Large intestine (tissue), 12 donors: ENCODE data around the gene ZNF765. TPM values are rescaled to one million over a fixed set of nuclear protein-coding genes. Genes with fewer than 3 reads are reported as not detected.
"Not testable (repeated sequence)": the region's sequence is repeated elsewhere in the genome, so short reads cannot be mapped to it uniquely, and the experiment has no call there.

ENCODE experiments used
- DNase-seq, 2 donors: peaks; one replicate each; pipeline versions ENCODE4 v3.0.0 to v3.0.0-alpha.2; 2013
- H3K27ac ChIP-seq: one replicate; pipeline ENCODE4 v1.5.1; 2013; ENCODE audit warnings: low read length
- H3K27me3 ChIP-seq: 2 replicates; pipeline ENCODE4 v1.6.1; 2013; ENCODE audit warnings: low read length; ENCODE audit not compliant: control insufficient read depth, insufficient read depth
- H3K36me3 ChIP-seq: 2 replicates; pipeline ENCODE4 v1.6.1; 2013; ENCODE audit warnings: low read length; ENCODE audit not compliant: control insufficient read depth, insufficient read depth
- H3K4me1 ChIP-seq: one replicate; pipeline ENCODE4 v1.6.1; 2013; ENCODE audit warnings: low read length; ENCODE audit not compliant: control insufficient read depth, insufficient read depth
- H3K4me3 ChIP-seq: one replicate; pipeline ENCODE4 v1.5.1; 2013; ENCODE audit warnings: low read length
- H3K9me3 ChIP-seq: one replicate; pipeline ENCODE4 v1.6.1; 2013; ENCODE audit warnings: mild to moderate bottlenecking, low read depth, low read length, moderate library complexity; ENCODE audit not compliant: control insufficient read depth
- WGBS: methylation state at CpG from one replicate; pipeline ENCODE4 v1.1.5; 2013; ENCODE audit warnings: low lambda C conversion rate; ENCODE audit not compliant: insufficient coverage; 5-methylcytosine and 5-hydroxymethylcytosine counted together
- long read RNA-seq, 11 donors: transcript quantifications; one replicate each; lab custom pipeline, GENCODE V29; 2026
- polyA plus RNA-seq: library from polyadenylated mRNA; unstranded; fragments of 120-200 nt; gene quantifications from one replicate; pipeline ENCODE4 v1.2.1, GENCODE V29; 2013

ZNF765 gene
- polyA plus RNA-seq = 11.7 TPM
- long read RNA-seq, donor 1, full-length matches to known transcripts = 2 of 2 reads
- long read RNA-seq, donor 1, partial matches to known transcripts = 0 of 2 reads
- long read RNA-seq, donor 1, other reads (novel, unspliced or antisense) = 0 of 2 reads
- long read RNA-seq, donor 2, full-length matches to known transcripts = 5 of 5 reads
- long read RNA-seq, donor 2, partial matches to known transcripts = 0 of 5 reads
- long read RNA-seq, donor 2, other reads (novel, unspliced or antisense) = 0 of 5 reads
- long read RNA-seq, donor 3, full-length matches to known transcripts = 2 of 2 reads
- long read RNA-seq, donor 3, partial matches to known transcripts = 0 of 2 reads
- long read RNA-seq, donor 3, other reads (novel, unspliced or antisense) = 0 of 2 reads
- long read RNA-seq, donor 4 = 0 reads
- long read RNA-seq, donor 5, full-length matches to known transcripts = 1 of 1 reads
- long read RNA-seq, donor 5, partial matches to known transcripts = 0 of 1 reads
- long read RNA-seq, donor 5, other reads (novel, unspliced or antisense) = 0 of 1 reads
- long read RNA-seq, donor 6, full-length matches to known transcripts = 2 of 2 reads
- long read RNA-seq, donor 6, partial matches to known transcripts = 0 of 2 reads
- long read RNA-seq, donor 6, other reads (novel, unspliced or antisense) = 0 of 2 reads
- long read RNA-seq, donor 7 = 0 reads
- long read RNA-seq, donor 8, full-length matches to known transcripts = 1 of 1 reads
- long read RNA-seq, donor 8, partial matches to known transcripts = 0 of 1 reads
- long read RNA-seq, donor 8, other reads (novel, unspliced or antisense) = 0 of 1 reads
- long read RNA-seq, donor 9, full-length matches to known transcripts = 1 of 1 reads
- long read RNA-seq, donor 9, partial matches to known transcripts = 0 of 1 reads
- long read RNA-seq, donor 9, other reads (novel, unspliced or antisense) = 0 of 1 reads
- long read RNA-seq, donor 10, partial matches to known transcripts = 0 of 1 reads
- long read RNA-seq, donor 10, other reads (novel, unspliced or antisense) = 0 of 1 reads
- long read RNA-seq, donor 11 = 0 reads

DNA sequence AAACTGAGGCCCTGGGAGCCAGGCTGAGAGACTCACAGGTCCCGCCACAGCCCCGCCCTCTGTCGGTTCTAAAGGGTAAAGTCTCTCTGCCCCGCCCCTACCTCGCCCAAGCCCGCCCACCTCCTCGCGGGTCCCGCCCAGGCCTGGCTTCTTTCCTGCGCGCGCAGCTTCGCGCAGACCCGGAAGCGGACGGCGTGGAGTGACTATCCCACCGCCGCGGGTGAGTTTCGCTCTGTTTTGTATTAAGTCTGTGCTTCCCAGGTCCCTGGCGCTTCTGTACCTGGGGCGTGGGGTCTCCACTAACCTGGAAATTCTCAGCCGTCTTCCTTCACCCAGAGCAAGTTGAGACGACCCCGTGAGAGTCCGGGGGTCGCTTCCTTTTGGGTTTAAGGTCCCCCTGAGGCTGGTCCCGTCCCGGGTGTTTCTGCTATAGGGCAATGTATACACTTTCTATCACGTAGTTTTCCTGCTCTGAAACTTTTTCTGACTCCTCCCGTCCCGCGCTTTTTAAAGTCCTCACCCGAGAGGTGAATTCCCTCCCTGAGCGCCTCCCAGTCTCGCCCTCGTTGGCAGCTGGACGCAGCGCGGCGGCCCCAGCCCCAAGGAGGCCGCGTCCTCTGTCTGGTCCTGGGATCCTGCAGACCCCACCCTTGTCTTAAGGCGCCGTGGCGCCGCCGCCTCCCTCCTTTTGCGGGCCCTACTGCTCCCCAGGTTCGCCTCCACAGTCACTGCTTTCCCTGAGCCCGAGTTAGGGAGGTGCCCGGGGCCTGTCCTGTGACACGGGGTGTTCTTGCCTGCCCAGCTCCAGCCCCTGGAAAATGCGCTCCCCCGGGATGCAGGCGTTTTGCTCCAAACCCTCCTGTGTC, at the start of gene ZNF765:
Gene ZNF765, plus strand, starts transcription at position 176 of the 866 bp plus-strand sequence. CDS start 2,867 bp downstream, outside the sequence.
- DNase-seq = peak; percentile 91 to 94
- peaks cover 12% of the 10 kb centered on the region for H3K36me3 ChIP-seq
- no CpG with 5 or more reads among the region's 58 CpGs for WGBS
- peak within 1 kb of the TSS; percentile 69 for H3K4me3 ChIP-seq
- peak within 1 kb of the TSS; percentile 80 for H3K27ac ChIP-seq
- peaks cover 3% of the 10 kb centered on the region for H3K4me1 ChIP-seq
- no peaks in the 10 kb centered on the region for H3K27me3 ChIP-seq
- peaks cover 9% of the 10 kb centered on the region for H3K9me3 ChIP-seq

DNA sequence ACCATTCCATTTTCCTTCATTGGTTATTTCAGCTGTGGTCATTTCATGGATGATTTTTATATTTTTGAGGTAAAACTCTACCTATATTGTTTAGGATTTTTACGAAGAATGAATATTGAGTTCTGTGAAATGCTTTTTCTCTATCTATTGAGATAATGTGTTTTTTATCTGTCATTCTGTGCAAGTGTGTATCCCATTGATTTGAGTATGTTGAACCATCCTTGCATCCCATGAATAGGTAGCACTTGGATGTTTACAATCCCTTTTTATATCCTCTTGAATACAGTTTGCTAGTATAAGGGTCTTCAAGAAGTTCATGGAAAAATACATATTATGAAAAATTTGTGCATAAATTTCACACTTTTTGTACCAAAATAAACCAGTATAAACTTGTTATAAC, 39.2 kb upstream of the ZNF765 start:
- DNase-seq = no peak
- Histone ChIP-seq H3K27ac (no peak overlapping the region), H3K27me3 (no peaks in the 10 kb centered on the region), H3K4me1 (no peaks in the 10 kb centered on the region), H3K4me3 (no peak overlapping the region), H3K36me3 (peaks cover 11% of the 10 kb centered on the region), H3K9me3 (peaks cover 28% of the 10 kb centered on the region)
- 100% methylated on average over 1 of the region's 1 CpG for WGBS

- peaks cover 28% of the 10 kb centered on the region for H3K9me3 ChIP-seq
These were observed 36.9 kb upstream of the ZNF765 start for GRCh38 chr19:53357821-53358581.

DNA sequence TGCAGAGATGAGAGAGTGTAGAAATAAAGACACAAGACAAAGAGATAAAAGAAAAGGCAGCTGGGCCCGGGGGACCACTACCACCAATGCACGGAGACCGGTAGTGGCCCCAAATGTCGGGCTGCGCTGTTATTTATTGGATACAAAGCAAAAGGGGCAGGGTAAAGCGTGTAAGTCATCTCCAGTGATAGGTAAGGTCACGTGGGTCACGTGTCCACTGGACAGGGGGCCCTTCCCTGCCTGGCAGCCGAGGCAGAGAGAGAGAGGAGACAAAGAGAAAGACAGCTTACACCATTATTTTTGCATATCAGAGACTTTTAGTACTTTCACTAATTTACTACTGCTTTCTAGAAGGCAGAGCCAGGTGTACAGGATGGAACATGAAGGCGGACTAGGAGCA, 34.9 kb upstream of the ZNF765 start:
- H3K27ac ChIP-seq, H3K4me1 ChIP-seq, H3K4me3 ChIP-seq, DNase-seq, H3K27me3 ChIP-seq, H3K36me3 ChIP-seq: not testable (repeated sequence)
- WGBS = no CpG with 5 or more reads among the region's 10 CpGs
- peaks cover 24% of the 10 kb centered on the region for H3K9me3 ChIP-seq

More at GRCh38 chr19:53357821-53358581, 36.9 kb upstream of the ZNF765 start:
- Histone ChIP-seq H3K36me3 (no peaks in the 10 kb centered on the region), H3K27ac (no peak overlapping the region), H3K27me3 (no peaks in the 10 kb centered on the region), H3K4me3 (no peak overlapping the region), H3K4me1 (no peaks in the 10 kb centered on the region)
- 100% methylated on average over 1 of the region's 35 CpGs for WGBS
- no peak for DNase-seq

- Histone ChIP-seq H3K36me3 (no peaks in the 10 kb centered on the region), H3K27me3 (no peaks in the 10 kb centered on the region), H3K27ac (peak within 1 kb of the TSS; percentile 92), H3K9me3 (peaks cover 2% of the 10 kb centered on the region), H3K4me3 (peak within 1 kb of the TSS; percentile 79), H3K4me1 (peaks cover 13% of the 10 kb centered on the region)
- peak; percentile 93 to 94 for DNase-seq
- no CpG with 5 or more reads among the region's 45 CpGs for WGBS
These were observed 29.6 kb upstream of the ZNF765 start, which contains the start of gene ZNF525 for GRCh38 chr19:53365134-53365898. Gene ZNF525, plus strand, starts transcription at chr19:53365705. Its CDS starts 6,577 bp downstream, at chr19:53372282.

DNA sequence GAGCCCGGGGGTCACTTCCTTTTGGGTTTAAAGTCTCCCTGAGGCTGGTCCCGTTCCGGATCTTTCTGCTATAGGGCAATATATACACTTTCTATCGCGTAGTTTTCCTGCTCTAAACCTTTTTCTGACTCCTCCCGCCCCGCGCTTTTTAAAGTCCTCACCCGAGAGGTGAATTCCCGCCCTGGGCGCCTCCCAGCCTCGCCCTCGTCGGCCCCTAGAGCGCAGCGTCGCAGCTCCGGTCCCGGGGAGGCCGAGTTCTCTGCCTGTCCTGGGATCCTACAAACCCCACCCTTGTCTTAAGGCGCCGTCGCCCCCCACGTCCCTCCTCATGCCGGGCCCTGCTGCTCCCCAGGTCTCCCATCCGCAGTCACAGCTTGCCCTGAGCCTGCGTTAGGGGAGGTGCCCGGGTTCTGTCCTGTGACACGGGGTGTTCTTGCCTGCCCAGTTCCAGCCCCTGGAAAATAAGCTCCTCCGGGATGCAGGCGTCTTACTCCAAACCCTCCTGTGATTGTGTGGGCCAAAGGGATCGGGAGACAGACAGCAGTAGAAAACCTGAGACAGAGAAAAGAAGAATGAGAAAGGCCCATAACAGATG, 29.0 kb upstream of the ZNF765 start:
- H3K4me1 ChIP-seq = peaks cover 13% of the 10 kb centered on the region
- WGBS = 0% methylated on average over 2 of the region's 32 CpGs
- peaks cover 2% of the 10 kb centered on the region for H3K9me3 ChIP-seq
- no peaks in the 10 kb centered on the region for H3K27me3 ChIP-seq
- no peaks in the 10 kb centered on the region for H3K36me3 ChIP-seq
- DNase-seq = peak in 1 of 2 donors; percentile 3
- H3K27ac ChIP-seq = peak overlapping the region; percentile 92
- H3K4me3 ChIP-seq = peak overlapping the region; percentile 79

DNA sequence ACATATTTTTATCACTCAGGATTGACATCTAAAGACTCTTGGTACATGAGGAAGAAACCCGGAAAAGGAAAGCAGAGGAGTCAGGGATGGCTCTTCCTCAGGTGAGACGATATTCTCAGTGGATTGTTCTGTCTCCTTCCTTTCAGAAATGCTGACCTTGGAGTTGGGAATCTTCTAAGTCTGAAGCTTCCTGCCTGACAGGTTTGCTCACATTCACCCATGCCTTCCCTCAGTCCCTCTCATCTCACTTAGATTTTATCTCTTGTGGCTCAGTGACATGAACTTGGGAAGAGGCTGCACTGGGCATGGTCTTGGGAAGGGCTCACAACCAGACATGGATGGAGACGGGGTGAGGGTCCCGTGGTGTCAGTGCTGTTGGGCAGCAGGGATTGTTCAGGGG, 22.8 kb upstream of the ZNF765 start:
- Histone ChIP-seq H3K4me1 (peaks cover 1% of the 10 kb centered on the region), H3K27me3 (no peaks in the 10 kb centered on the region), H3K4me3 (no peak overlapping the region), H3K27ac (no peak overlapping the region), H3K36me3 (peaks cover 30% of the 10 kb centered on the region), H3K9me3 (peaks cover 8% of the 10 kb centered on the region)
- DNase-seq = no peak
- WGBS = no CpG with 5 or more reads among the region's 4 CpGs

DNA sequence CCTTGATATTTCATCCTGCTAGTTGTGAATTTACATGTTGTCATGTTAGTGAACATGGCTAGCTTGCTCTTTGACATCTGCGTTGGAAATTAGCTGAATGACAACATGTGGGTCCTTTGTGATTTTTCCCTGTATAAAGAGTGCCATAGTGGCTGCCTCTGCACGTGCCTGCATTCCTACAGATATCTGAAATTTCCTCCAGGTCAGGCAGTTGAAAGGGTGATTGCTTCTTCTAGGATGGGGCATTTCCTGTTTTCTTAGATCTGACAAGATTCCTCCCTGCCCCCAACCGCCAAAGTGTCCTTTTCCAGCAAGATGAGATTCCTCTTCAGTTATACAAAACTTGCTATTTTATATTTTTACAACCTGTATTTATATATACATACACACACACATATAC, 20.7 kb upstream of the ZNF765 start:
- no CpG with 5 or more reads among the region's 3 CpGs for WGBS
- peaks cover 8% of the 10 kb centered on the region for H3K9me3 ChIP-seq
- peaks cover 44% of the 10 kb centered on the region for H3K36me3 ChIP-seq

More for the DNA sequence above, 20.7 kb upstream of the ZNF765 start:
- DNase-seq = no peak
- H3K4me1 ChIP-seq = no peaks in the 10 kb centered on the region
- H3K27ac ChIP-seq = no peak overlapping the region
- H3K4me3 ChIP-seq = no peak overlapping the region
- H3K27me3 ChIP-seq = no peaks in the 10 kb centered on the region
